Measurements from ENCODE around the gene ZNF678. TPM values are rescaled to one million over a fixed set of nuclear protein-coding genes. Genes with fewer than 3 reads are reported as not detected.

Gene ZNF678
- total RNA-seq, result 1 to 10 TPM; 3.2 to 8.3 (median 7.4) TPM
- 1 to 10 TPM; 5.0 to 7.1 TPM for polyA plus RNA-seq
- total RNA-seq, result 12.7 reads per million, percentile 40 among the genes with 10 or more reads in this experiment

- peaks cover 0 to 4% (median 0%) of the 10 kb centered on the region in 3 experiments for H3K36me3 ChIP-seq (ENCODE audit: control insufficient read depth in 2 of 3, insufficient read depth in 3 of 3, low read length in 3 of 3)
- POLR2A ChIA-PET, result interaction anchor here (0.9 to 2.4 kb wide), 2 partner anchors 18 to 21 kb away, joined by 3 to 10 read pairs; no protein-coding TSS in a partner anchor
These were observed at the start of gene ZNF678 for GRCh38 chr1:227563324-227564201. ZNF678 (plus strand) TSS chr1:227563556; CDS start chr1:227650992, 87,436 bp downstream.

GRCh38 chr1:227518876-227519275 lies 44.5 kb upstream of the ZNF678 start:
- H3K27ac ChIP-seq (ENCODE audit: low read depth, low read length), result no peak overlapping the region
- no peak for DNase-seq
- Mint-ChIP-seq H3K27me3 (peaks cover 4 to 16% (median 8%) of the 10 kb centered on the region in 5 donors), H3K9me3 (peaks cover 0 to 6% (median 0%) of the 10 kb centered on the region in 11 donors), H3K27ac (no peak overlapping the region), H3K4me3 (no peak overlapping the region), H3K36me3 (peaks cover 0 to 3% (median 0%) of the 10 kb centered on the region in 5 donors), H3K4me1 (no peaks in the 10 kb centered on the region)
- no peaks in the 10 kb centered on the region for H3K9me3 ChIP-seq (ENCODE audit: control insufficient read depth in 2 of 3, low read length in 3 of 3)
- intact Hi-C loops (cut with micrococcal nuclease), result no loop called here
- H3K36me3 ChIP-seq (ENCODE audit: control insufficient read depth in 2 of 3, insufficient read depth in 3 of 3, low read length in 3 of 3), result no peaks in the 10 kb centered on the region
- H3K4me1 ChIP-seq (ENCODE audit: control insufficient read depth in 2 of 2, insufficient read depth in 2 of 2, low read length in 2 of 2), result no peaks in the 10 kb centered on the region
- POLR2A ChIA-PET, result interaction anchor here (0.6 kb wide), 1 partner anchor 46 kb away, joined by 6 read pairs; no protein-coding TSS in a partner anchor
- no peak for ATAC-seq
- H3K27me3 ChIP-seq (ENCODE audit: control insufficient read depth in 2 of 2, insufficient read depth in 2 of 2, low read length in 2 of 2), result no peaks in the 10 kb centered on the region
- CTCF ChIA-PET, result no interaction called here
- H3K4me3 ChIP-seq (ENCODE audit: low read length), result no peak overlapping the region

More at GRCh38 chr1:227563324-227564201, at the start of gene ZNF678:
- Histone ChIP-seq H3K9me3 (ENCODE audit: control insufficient read depth in 2 of 3, low read length in 3 of 3) (no peaks in the 10 kb centered on the region), H3K4me1 (ENCODE audit: control insufficient read depth in 2 of 2, insufficient read depth in 2 of 2, low read length in 2 of 2) (peaks cover 4 to 5% of the 10 kb centered on the region in 2 donors), H3K27ac (ENCODE audit: low read depth, low read length) (peak within 1 kb of the TSS; percentile 82), H3K27me3 (ENCODE audit: control insufficient read depth in 2 of 2, insufficient read depth in 2 of 2, low read length in 2 of 2) (no peaks in the 10 kb centered on the region), H3K4me3 (ENCODE audit: low read length) (peak within 1 kb of the TSS; percentile 88)
- DNase-seq (peak; percentile 58 to 86 (median 84)), ATAC-seq (peak; percentile 95)
- Mint-ChIP-seq H3K4me1 (peaks cover 17 to 57% (median 40%) of the 10 kb centered on the region in 7 donors), H3K9me3 (peaks cover 0 to 18% (median 4%) of the 10 kb centered on the region in 11 donors), H3K4me3 (peak within 1 kb of the TSS; percentile 87 to 97 (median 94)), H3K27ac (peak within 1 kb of the TSS; percentile 71 to 95 (median 91)), H3K36me3 (peaks cover 4 to 25% (median 8%) of the 10 kb centered on the region in 5 donors), H3K27me3 (peaks cover 22 to 27% (median 27%) of the 10 kb centered on the region in 5 donors)
- CTCF ChIA-PET, result interaction anchor here (0.7 to 1.1 kb wide), 2 partner anchors 21 to 1230 kb away, joined by 3 to 5 read pairs; no protein-coding TSS in a partner anchor
- intact Hi-C loops (cut with micrococcal nuclease), result loop anchor here (1.0 to 10.0 kb wide), 6 partner anchors 21 to 623 kb away; partner anchors contain the start of genes COQ8A (in 1 of the 2), JMJD4 (in 1 of the 2) and SNAP47 (in 1 of the 2)

GRCh38 chr1:227521782-227522181 lies 41.6 kb upstream of the ZNF678 start:
- H3K9me3 Mint-ChIP-seq, result peaks cover 0 to 30% (median 11%) of the 10 kb centered on the region in 11 donors
- H3K4me1 Mint-ChIP-seq, result no peaks in the 10 kb centered on the region
- DNase-seq, result no peak
- peaks cover 0 to 7% (median 0%) of the 10 kb centered on the region in 5 donors for H3K36me3 Mint-ChIP-seq
- intact Hi-C loops (cut with micrococcal nuclease), result no loop called here
- no peak overlapping the region for H3K4me3 Mint-ChIP-seq
- H3K27me3 Mint-ChIP-seq, result peaks cover 0 to 20% (median 5%) of the 10 kb centered on the region in 5 donors
- no peak for ATAC-seq
- Histone ChIP-seq H3K36me3 (ENCODE audit: control insufficient read depth in 2 of 3, insufficient read depth in 3 of 3, low read length in 3 of 3) (no peaks in the 10 kb centered on the region), H3K27ac (ENCODE audit: low read depth, low read length) (no peak overlapping the region), H3K4me3 (ENCODE audit: low read length) (no peak overlapping the region), H3K4me1 (ENCODE audit: control insufficient read depth in 2 of 2, insufficient read depth in 2 of 2, low read length in 2 of 2) (no peaks in the 10 kb centered on the region), H3K9me3 (ENCODE audit: control insufficient read depth in 2 of 3, low read length in 3 of 3) (peaks cover 0 to 8% (median 0%) of the 10 kb centered on the region in 3 experiments), H3K27me3 (ENCODE audit: control insufficient read depth in 2 of 2, insufficient read depth in 2 of 2, low read length in 2 of 2) (no peaks in the 10 kb centered on the region)
- POLR2A ChIA-PET, result no interaction called here
- H3K27ac Mint-ChIP-seq, result no peak overlapping the region
- CTCF ChIA-PET, result interaction anchor here (0.7 kb wide), 1 partner anchor 15 kb away, joined by 3 read pairs; no protein-coding TSS in a partner anchor

- H3K4me3 Mint-ChIP-seq, result no peak overlapping the region
- Histone ChIP-seq H3K27ac (ENCODE audit: low read depth, low read length) (no peak overlapping the region), H3K4me1 (ENCODE audit: control insufficient read depth in 2 of 2, insufficient read depth in 2 of 2, low read length in 2 of 2) (no peaks in the 10 kb centered on the region), H3K36me3 (ENCODE audit: control insufficient read depth in 2 of 3, insufficient read depth in 3 of 3, low read length in 3 of 3) (no peaks in the 10 kb centered on the region), H3K4me3 (ENCODE audit: low read length) (no peak overlapping the region), H3K27me3 (ENCODE audit: control insufficient read depth in 2 of 2, insufficient read depth in 2 of 2, low read length in 2 of 2) (no peaks in the 10 kb centered on the region), H3K9me3 (ENCODE audit: control insufficient read depth in 2 of 3, low read length in 3 of 3) (peaks cover 0 to 42% (median 0%) of the 10 kb centered on the region in 3 experiments)
- H3K9me3 Mint-ChIP-seq, result peaks cover 29 to 78% (median 53%) of the 10 kb centered on the region in 11 donors
- intact Hi-C loops (cut with micrococcal nuclease), result no loop called here
- POLR2A ChIA-PET, result no interaction called here
- no peak for ATAC-seq
- DNase-seq, result no peak
- H3K4me1 Mint-ChIP-seq, result no peaks in the 10 kb centered on the region
- H3K36me3 Mint-ChIP-seq, result peaks cover 0 to 32% (median 6%) of the 10 kb centered on the region in 5 donors
- CTCF ChIA-PET, result no interaction called here
- H3K27me3 Mint-ChIP-seq, result peaks cover 0 to 23% (median 0%) of the 10 kb centered on the region in 5 donors
- no peak overlapping the region for H3K27ac Mint-ChIP-seq
These were observed 36.8 kb upstream of the ZNF678 start for GRCh38 chr1:227526524-227526923.

- H3K27me3 ChIP-seq (ENCODE audit: control insufficient read depth in 2 of 2, insufficient read depth in 2 of 2, low read length in 2 of 2), result peaks cover 0 to 2% of the 10 kb centered on the region in 2 donors
- intact Hi-C loops (cut with micrococcal nuclease), result no loop called here
- Mint-ChIP-seq H3K27ac (no peak overlapping the region), H3K4me1 (no peaks in the 10 kb centered on the region), H3K36me3 (peaks cover 0 to 41% (median 8%) of the 10 kb centered on the region in 5 donors), H3K9me3 (peaks cover 25 to 82% (median 47%) of the 10 kb centered on the region in 11 donors), H3K27me3 (peaks cover 0 to 17% (median 3%) of the 10 kb centered on the region in 5 donors), H3K4me3 (no peak overlapping the region)
- peaks cover 0 to 43% (median 0%) of the 10 kb centered on the region in 3 experiments for H3K9me3 ChIP-seq (ENCODE audit: control insufficient read depth in 2 of 3, low read length in 3 of 3)
- H3K36me3 ChIP-seq (ENCODE audit: control insufficient read depth in 2 of 3, insufficient read depth in 3 of 3, low read length in 3 of 3), result no peaks in the 10 kb centered on the region
- H3K4me3 ChIP-seq (ENCODE audit: low read length), result no peak overlapping the region
- ATAC-seq, result no peak
- ChIA-PET POLR2A (no interaction called here), CTCF (no interaction called here)
- H3K4me1 ChIP-seq (ENCODE audit: control insufficient read depth in 2 of 2, insufficient read depth in 2 of 2, low read length in 2 of 2), result no peaks in the 10 kb centered on the region
- DNase-seq, result no peak
- H3K27ac ChIP-seq (ENCODE audit: low read depth, low read length), result no peak overlapping the region
These were observed 31.2 kb upstream of the ZNF678 start for GRCh38 chr1:227532019-227532619.
